Neural cell (in vitro differentiated cells): ENCODE measurements around the gene CASP6. TPM values are rescaled to one million over a fixed set of nuclear protein-coding genes. Genes with fewer than 3 reads are reported as not detected.
A peak's percentile ranks its signal among the peaks of the same experiment; 100 is the strongest.

Source experiments
- H2AFZ ChIP-seq: fragments of 200-600, 300-800 bp; sonication (generic), shearing (Covaris generic); 2 replicates; pipeline ENCODE4 v1.6.0; 2014; ENCODE audit warnings: low read depth, mild to moderate bottlenecking, antibody characterized with exemption, low read length, moderate library complexity
- H3F3A ChIP-seq: fragments of 200-600 bp; shearing (Covaris generic); 2 replicates; pipeline ENCODE4 v1.6.1; 2016; ENCODE audit warnings: mild to moderate bottlenecking, moderate library complexity, mixed read lengths, antibody characterized with exemption, low read length; ENCODE audit not compliant: insufficient read depth, poor library complexity, severe bottlenecking
- H3K27ac ChIP-seq: fragments of 200-600, 300-800 bp; sonication (generic), shearing (Covaris generic); 2 replicates; pipeline ENCODE4 v1.5.1; 2014; ENCODE audit warnings: mild to moderate bottlenecking, low read length, moderate library complexity
- H3K27me3 ChIP-seq: fragments of 300-800, 200-600 bp; sonication (generic), shearing (Covaris generic); 2 replicates; pipeline ENCODE4 v1.6.0; 2014; ENCODE audit warnings: mild to moderate bottlenecking, low read depth, low read length, moderate library complexity; ENCODE audit not compliant: insufficient read depth
- H3K36me3 ChIP-seq: fragments of 300-800, 200-600 bp; sonication (generic), shearing (Covaris generic); 2 replicates; pipeline ENCODE4 v1.5.1; 2014; ENCODE audit warnings: mild to moderate bottlenecking, antibody characterized with exemption, low read length, moderate library complexity; ENCODE audit not compliant: insufficient read depth
- H3K4me2 ChIP-seq: fragments of 300-800, 200-600 bp; sonication (generic), shearing (Covaris generic); 2 replicates; pipeline ENCODE4 v1.6.0; 2014; ENCODE audit warnings: mild to moderate bottlenecking, low read length
- H3K4me3 ChIP-seq: fragments of 300-800, 200-600 bp; sonication (generic), shearing (Covaris generic); 2 replicates; pipeline ENCODE4 v1.5.1; 2014; ENCODE audit warnings: mild to moderate bottlenecking, low read length, moderate library complexity
- H3K79me2 ChIP-seq: fragments of 200-600 bp; shearing (Covaris generic); replicated peaks from 2 replicates; pipeline ENCODE4 v1.6.0; 2014; ENCODE audit warnings: mild to moderate bottlenecking, low read length, moderate library complexity; ENCODE audit not compliant: insufficient read depth
- H3K9ac ChIP-seq: fragments of 300-800, 200-600 bp; sonication (generic), shearing (Covaris generic); 2 replicates; pipeline ENCODE4 v1.6.1; 2016; ENCODE audit warnings: mild to moderate bottlenecking, low read length, mixed read lengths
- H3K9me2 ChIP-seq: fragments of 200-600 bp; shearing (Covaris generic); 2 replicates; pipeline ENCODE4 v1.6.1; 2016; ENCODE audit warnings: mild to moderate bottlenecking, low read length, mixed read lengths; ENCODE audit not compliant: insufficient read depth
- H3K9me3 ChIP-seq: fragments of 200-600, 300-800 bp; sonication (generic), shearing (Covaris generic); 2 replicates; pipeline ENCODE4 v1.6.1; 2016; ENCODE audit warnings: mild to moderate bottlenecking, mixed run types, low read length, moderate library complexity, mixed read lengths
- H4K20me1 ChIP-seq: fragments of 200-600 bp; shearing (Covaris generic); 2 replicates; pipeline ENCODE4 v1.6.1; 2016; ENCODE audit warnings: mild to moderate bottlenecking, mixed run types; ENCODE audit not compliant: insufficient read depth
- EP300 ChIP-seq: fragments of 450-650 bp; conservative IDR thresholded peaks from 2 replicates; pipeline ENCODE4 v1.6.1; 2014; ENCODE audit warnings: antibody characterized with exemption, mild to moderate bottlenecking, moderate library complexity; ENCODE audit not compliant: poor library complexity, severe bottlenecking
- EZH2 ChIP-seq: fragments of 200-600, 300-800 bp; shearing (Covaris generic), sonication (generic); IDR thresholded peaks from 2 replicates; pipeline ENCODE4 v1.6.1; 2014; ENCODE audit warnings: antibody characterized with exemption, low read length, borderline replicate concordance, mild to moderate bottlenecking; ENCODE audit not compliant: insufficient read depth, poor library complexity, severe bottlenecking
- MXI1 ChIP-seq: fragments of 450-650 bp; conservative IDR thresholded peaks from 2 replicates; pipeline ENCODE4 v1.6.1; 2014; ENCODE audit warnings: antibody characterized with exemption, mild to moderate bottlenecking; ENCODE audit not compliant: poor library complexity, severe bottlenecking
- POLR2AphosphoS5 ChIP-seq: IDR thresholded peaks from 2 replicates; pipeline ENCODE4 v1.6.1; 2012
- RAD21 ChIP-seq: fragments of 450-650 bp; conservative IDR thresholded peaks from 2 replicates; pipeline ENCODE4 v1.6.1; 2014; ENCODE audit warnings: antibody characterized with exemption, mild to moderate bottlenecking, moderate library complexity
- REST ChIP-seq: IDR thresholded peaks from 2 replicates; pipeline ENCODE4 v1.6.1; 2012; ENCODE audit warnings: borderline replicate concordance
- SMC3 ChIP-seq: fragments of 450-650 bp; conservative IDR thresholded peaks from 2 replicates; pipeline ENCODE4 v1.6.1; 2014; ENCODE audit warnings: antibody characterized with exemption, mild to moderate bottlenecking, moderate library complexity; ENCODE audit not compliant: poor library complexity
- TAF1 ChIP-seq: IDR thresholded peaks from 2 replicates; pipeline ENCODE4 v1.6.1; 2012; ENCODE audit warnings: low read depth
- polyA plus RNA-seq: library from polyadenylated mRNA; depleted of rRNA; stranded (reverse); fragments of >200 nt; gene quantifications from 2 replicates; pipeline ENCODE4 v1.2.3, GENCODE V29; 2014
- TF ChIP-seq, protein P1 (sequence below): fragments of 450-650 bp; IDR thresholded peaks from 2 replicates; pipeline ENCODE4 v1.5.1; 2014; ENCODE audit warnings: antibody characterized with exemption, mild to moderate bottlenecking, moderate library complexity; ENCODE audit not compliant: poor library complexity, severe bottlenecking

Gene CASP6
- polyA plus RNA-seq, 1 donor from 2014 or later: 5.1 TPM

DNA sequence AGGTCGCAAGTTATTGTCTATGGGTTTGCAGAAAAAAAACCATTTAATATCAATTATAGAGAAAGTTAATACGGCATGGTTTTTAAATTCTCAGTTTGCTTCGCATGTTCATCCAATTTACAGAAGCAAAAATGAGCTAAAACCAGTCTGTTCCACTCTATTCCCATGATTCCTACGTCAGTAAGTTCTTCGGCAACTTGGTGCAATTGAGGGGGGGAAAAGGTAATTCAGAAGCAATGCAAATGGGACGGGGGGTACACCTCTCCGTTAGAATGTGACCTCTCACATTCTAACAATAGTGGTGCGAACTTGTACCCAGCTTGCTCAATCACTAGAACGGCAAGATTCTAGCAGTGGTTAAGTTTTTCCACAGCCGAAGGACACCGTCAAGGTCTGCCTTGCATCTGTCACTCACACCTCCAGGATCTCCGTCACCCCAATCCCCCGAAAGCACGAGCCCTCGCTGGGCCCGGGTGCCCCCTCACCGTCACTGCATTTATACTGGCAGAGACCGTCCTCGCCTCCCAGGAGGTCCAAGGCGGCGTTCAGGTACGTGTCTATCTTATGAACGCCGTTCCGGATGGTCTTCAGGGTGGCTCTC lies 26.0 kb upstream of the CASP6 start:
- Histone ChIP-seq H3K27ac (no peak overlapping the region), H3K27me3 (no peaks in the 10 kb centered on the region), H3K9me2 (no peaks in the 10 kb centered on the region), H2AFZ (peak overlapping the region; percentile 68), H3K9me3 (no peaks in the 10 kb centered on the region), H4K20me1 (no peaks in the 10 kb centered on the region), H3K36me3 (no peaks in the 10 kb centered on the region), H3K4me3 (peak overlapping the region; percentile 73), H3K9ac (peak overlapping the region; percentile 76), H3K79me2 (peaks cover 3% of the 10 kb centered on the region), H3K4me2 (peak overlapping the region; percentile 75), H3F3A (no peaks in the 10 kb centered on the region)
- TF ChIP-seq REST: no peak
- no peak for TF ChIP-seq EZH2
- peak; percentile 22 for TF ChIP-seq SMC3

GRCh38 chr4:109728385-109728784 lies 25.1 kb upstream of the CASP6 start:
- H3K27ac ChIP-seq: no peak overlapping the region
- no peak overlapping the region for H2AFZ ChIP-seq
- H3K36me3 ChIP-seq: no peaks in the 10 kb centered on the region
- TF ChIP-seq RAD21 (no peak), MXI1 (no peak), REST (no peak), EZH2 (no peak), POLR2AphosphoS5 (no peak), SMC3 (no peak), TAF1 (no peak), EP300 (no peak)
- TF ChIP-seq, protein P1, sequence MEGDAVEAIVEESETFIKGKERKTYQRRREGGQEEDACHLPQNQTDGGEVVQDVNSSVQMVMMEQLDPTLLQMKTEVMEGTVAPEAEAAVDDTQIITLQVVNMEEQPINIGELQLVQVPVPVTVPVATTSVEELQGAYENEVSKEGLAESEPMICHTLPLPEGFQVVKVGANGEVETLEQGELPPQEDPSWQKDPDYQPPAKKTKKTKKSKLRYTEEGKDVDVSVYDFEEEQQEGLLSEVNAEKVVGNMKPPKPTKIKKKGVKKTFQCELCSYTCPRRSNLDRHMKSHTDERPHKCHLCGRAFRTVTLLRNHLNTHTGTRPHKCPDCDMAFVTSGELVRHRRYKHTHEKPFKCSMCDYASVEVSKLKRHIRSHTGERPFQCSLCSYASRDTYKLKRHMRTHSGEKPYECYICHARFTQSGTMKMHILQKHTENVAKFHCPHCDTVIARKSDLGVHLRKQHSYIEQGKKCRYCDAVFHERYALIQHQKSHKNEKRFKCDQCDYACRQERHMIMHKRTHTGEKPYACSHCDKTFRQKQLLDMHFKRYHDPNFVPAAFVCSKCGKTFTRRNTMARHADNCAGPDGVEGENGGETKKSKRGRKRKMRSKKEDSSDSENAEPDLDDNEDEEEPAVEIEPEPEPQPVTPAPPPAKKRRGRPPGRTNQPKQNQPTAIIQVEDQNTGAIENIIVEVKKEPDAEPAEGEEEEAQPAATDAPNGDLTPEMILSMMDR: no peak
- no peaks in the 10 kb centered on the region for H3K9me3 ChIP-seq
- H3K9me2 ChIP-seq: no peaks in the 10 kb centered on the region
- H3F3A ChIP-seq: no peaks in the 10 kb centered on the region
- H4K20me1 ChIP-seq: no peaks in the 10 kb centered on the region
- H3K4me3 ChIP-seq: peak overlapping the region; percentile 73
- peak overlapping the region; percentile 76 for H3K9ac ChIP-seq
- peak overlapping the region; percentile 75 for H3K4me2 ChIP-seq
- no peaks in the 10 kb centered on the region for H3K27me3 ChIP-seq
- peaks cover 3% of the 10 kb centered on the region for H3K79me2 ChIP-seq
